Urinary bladder (tissue), 4 donors: ENCODE data around the gene CUTC. TPM values are rescaled to one million over a fixed set of nuclear protein-coding genes. Genes with fewer than 3 reads are reported as not detected.
A peak's percentile ranks its signal among the peaks of the same experiment; 100 is the strongest.

Experiments used
- DNase-seq: peaks from one replicate; pipeline ENCODE4 v3.0.0-alpha.2; 2015; ENCODE audit errors: extremely low spot score
- H3K27ac ChIP-seq: one replicate; pipeline ENCODE4 v1.5.1; 2013; ENCODE audit warnings: low read depth, mild to moderate bottlenecking, moderate library complexity
- H3K36me3 ChIP-seq: one replicate; pipeline ENCODE4 v1.6.1; 2013; ENCODE audit warnings: mild to moderate bottlenecking, moderate library complexity; ENCODE audit not compliant: insufficient read depth
- H3K4me1 ChIP-seq: one replicate; pipeline ENCODE4 v1.6.1; 2013; ENCODE audit warnings: mild to moderate bottlenecking, moderate library complexity; ENCODE audit not compliant: insufficient read depth
- H3K4me3 ChIP-seq: one replicate; pipeline ENCODE4 v1.5.1; 2013; ENCODE audit warnings: low read depth, low read length
- WGBS: extraction: QIAGEN DNeasy Blood & Tissue Kit; methylation state at CpG from one replicate; pipeline ENCODE4 v1.1.7; 2013; 5-methylcytosine and 5-hydroxymethylcytosine counted together
- polyA plus RNA-seq: library from polyadenylated mRNA; stranded (reverse); fragments of 200-250 nt; gene quantifications from one replicate; pipeline ENCODE4 v1.2.3, GENCODE V29; 2013
- total RNA-seq: library from RNA; depleted of rRNA; stranded (reverse); fragments of >200 nt; gene quantifications from one replicate; pipeline ENCODE4 v1.2.3, GENCODE V29; 2014
- donor health status: healthy with polysubstance abuse.
- donor health status: healthy.

Gene CUTC
- total and polyA plus RNA-seq, 2 donors, result 18.1 to 68.7 TPM

DNA sequence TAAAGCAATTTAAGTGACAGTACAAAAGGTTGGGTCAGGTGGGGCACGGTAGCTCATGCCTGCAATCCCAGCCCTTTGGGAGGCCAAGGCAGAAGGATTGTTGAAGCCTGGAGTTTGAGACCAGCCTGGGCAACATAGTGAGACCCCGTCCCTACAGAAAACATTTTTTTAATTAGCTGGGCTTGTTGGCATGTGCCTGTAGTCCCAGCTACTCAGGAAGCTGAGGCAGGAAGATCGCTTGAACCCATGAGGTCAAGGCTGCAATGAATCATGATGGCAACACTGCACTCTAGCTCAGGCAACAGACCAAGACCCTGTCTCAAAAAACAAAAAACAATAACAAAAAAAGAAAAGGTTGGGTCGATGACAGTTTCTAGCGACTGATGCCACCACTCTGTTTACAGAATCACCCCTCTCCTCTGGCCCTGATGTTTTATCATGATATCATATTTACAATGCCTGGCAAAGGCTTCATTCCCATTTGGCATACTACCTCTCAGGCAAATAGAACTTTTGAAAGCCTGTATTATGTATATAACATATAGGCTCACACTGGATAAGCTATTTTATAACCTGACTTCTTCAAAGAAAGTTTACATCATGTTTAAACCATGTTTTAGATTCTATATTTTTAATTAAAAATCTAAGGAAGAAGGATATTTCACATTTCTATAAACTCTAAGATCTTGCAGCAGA, 49.8 kb downstream of the CUTC start:
- Histone ChIP-seq H3K27ac (peak overlapping the region; percentile 38), H3K4me3 (no peak overlapping the region), H3K4me1 (peaks cover 2% of the 10 kb centered on the region), H3K36me3 (no peaks in the 10 kb centered on the region)
- no peak for DNase-seq
- 85% methylated on average over 5 of the region's 5 CpGs for WGBS

DNA sequence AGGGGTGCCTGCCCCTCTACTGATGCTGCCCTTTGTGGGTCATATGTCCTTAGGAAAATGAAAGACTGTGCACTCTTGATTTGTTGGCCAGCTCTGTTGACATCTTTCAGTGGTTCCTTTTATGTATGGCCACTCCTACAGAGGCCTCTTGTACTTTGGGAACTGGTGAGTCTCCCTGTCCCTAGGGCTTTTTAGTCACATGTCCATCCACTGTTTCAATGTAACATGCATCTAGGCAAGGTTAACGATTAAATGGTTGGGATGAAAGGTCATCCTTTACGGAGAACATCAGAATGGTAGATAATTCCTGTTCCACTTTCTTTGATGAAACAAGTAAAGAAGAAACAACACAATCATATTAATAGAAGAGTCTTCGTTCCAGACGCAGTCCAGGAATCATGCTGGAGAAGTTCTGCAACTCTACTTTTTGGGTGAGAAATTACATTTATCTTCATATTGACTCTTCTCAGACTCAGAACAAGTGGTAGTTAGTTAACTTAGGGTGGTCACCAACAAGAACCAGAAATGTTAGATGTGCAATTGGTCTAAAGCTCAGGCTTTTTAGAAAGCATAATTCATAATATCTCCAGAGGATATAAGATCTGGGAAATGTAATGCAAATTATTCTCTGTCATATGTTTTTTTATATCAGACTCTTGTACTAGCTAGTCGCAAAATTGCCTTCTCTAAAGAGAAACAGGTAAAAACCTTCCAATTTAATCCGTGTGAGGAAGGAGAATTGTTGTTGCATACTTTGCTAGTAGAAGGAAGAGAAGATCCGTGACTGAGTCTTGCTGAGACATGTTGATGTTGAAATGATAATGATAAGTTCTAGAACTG, 50.6 kb downstream of the CUTC start, which contains the start of gene ABCC2:
TSS of gene ABCC2 (plus strand) at position 194 of the 840 bp plus-strand sequence. CDS start at position 399, 205 bp downstream.
- 76% methylated on average over 7 of the region's 7 CpGs for WGBS
- no peak within 1 kb of the TSS for H3K4me3 ChIP-seq
- peak within 1 kb of the TSS; percentile 38 for H3K27ac ChIP-seq
- no peaks in the 10 kb centered on the region for H3K36me3 ChIP-seq
- H3K4me1 ChIP-seq, result peaks cover 2% of the 10 kb centered on the region
- no peak for DNase-seq

DNA sequence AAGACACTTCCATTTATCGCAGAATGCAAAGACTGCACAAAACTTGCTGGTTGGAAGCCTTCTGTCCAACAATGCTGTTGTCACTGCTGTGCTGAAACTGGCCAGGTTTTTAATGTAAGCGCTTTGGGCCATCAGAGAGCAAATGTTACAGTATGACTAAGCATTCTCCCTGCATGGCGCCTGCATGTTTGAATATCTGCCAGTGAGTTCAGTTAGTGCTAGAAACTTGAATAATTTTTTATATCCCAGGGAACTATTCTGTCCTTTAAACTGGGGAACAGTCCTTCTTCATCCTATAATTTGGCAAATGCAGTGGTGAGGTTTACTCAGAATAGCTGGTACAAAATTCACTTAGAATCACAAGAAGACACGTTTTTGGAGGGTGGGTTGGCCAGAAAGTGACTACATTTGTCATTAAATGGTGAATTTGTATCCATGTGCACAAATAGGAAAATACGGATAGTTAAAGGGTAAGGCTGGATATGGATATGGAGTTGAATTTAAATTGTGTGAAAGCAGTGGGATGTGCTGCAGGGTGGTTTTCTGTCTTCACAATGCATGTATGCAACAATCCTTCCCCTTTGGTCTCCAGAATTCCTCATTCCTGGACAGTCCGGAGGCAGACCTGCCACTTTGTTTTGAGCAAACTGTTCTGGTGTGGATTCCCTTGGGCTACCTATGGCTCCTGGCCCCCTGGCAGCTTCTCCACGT, 52.1 kb downstream of the CUTC start:
- no peak for DNase-seq
- Histone ChIP-seq H3K4me3 (no peak overlapping the region), H3K4me1 (peaks cover 2% of the 10 kb centered on the region), H3K27ac (no peak overlapping the region), H3K36me3 (no peaks in the 10 kb centered on the region)
- WGBS, result 39% methylated on average over 7 of the region's 7 CpGs

DNA sequence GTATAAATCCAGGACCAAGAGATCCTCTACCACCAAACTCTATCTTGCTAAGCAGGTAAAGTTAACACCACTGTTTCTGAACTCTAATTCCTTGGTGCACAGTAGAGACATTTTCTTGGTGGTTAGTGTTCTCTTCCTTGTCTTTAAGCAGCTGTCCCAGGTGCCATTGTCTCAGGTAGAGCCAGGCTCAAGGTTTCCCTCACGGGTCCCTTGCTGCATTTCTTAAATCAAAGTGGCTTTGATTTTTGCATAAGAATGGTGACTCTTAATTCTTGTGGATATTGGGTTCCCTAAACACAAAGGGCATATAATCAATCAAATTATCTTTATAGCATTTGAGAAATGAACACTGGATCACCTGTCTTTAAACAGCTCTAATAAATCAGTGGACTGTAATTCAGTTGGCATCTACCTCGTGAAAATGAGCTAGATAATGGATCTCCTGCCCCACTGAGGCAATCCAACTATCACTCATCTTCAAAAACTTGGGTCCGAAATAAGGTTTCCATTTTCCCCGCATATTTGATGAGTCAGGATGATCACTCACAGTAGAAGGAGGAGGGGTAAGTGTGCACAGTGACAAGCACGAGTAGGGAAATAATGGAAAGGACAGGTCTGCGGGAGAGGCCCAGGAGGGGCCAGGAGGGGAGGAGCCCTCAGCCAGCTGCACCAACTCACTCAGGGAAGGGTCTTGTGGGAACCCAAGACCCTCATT, 52.9 kb downstream of the CUTC start:
- no peak overlapping the region for H3K27ac ChIP-seq
- DNase-seq, result no peak
- H3K36me3 ChIP-seq, result no peaks in the 10 kb centered on the region
- H3K4me3 ChIP-seq, result no peak overlapping the region
- WGBS, result 80% methylated on average over 6 of the region's 6 CpGs
- H3K4me1 ChIP-seq, result no peaks in the 10 kb centered on the region

DNA sequence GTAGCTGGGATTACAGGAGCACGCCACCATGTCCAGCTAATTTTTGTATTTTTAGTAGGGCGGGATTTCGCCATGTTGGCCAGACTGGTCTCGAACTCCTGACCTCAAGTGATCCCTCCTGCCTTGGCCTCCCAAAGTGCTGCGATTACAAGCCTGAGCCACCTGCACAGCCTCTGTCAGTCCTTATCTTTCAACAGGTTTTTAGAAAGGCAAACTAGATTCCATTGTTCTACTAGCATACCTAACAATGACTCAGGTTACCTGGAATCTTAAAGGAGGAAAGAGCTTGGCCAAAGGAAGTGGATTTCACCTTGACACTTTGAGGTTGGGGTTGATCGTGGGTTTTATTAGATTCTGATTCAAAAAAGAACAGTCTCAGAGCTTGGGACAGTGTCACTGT, 53.6 kb downstream of the CUTC start:
- H3K36me3 ChIP-seq, result no peaks in the 10 kb centered on the region
- no peak overlapping the region for H3K27ac ChIP-seq
- H3K4me3 ChIP-seq, result no peak overlapping the region
- WGBS, result 94% methylated on average over 6 of the region's 6 CpGs
- DNase-seq, result no peak
- no peaks in the 10 kb centered on the region for H3K4me1 ChIP-seq

DNA sequence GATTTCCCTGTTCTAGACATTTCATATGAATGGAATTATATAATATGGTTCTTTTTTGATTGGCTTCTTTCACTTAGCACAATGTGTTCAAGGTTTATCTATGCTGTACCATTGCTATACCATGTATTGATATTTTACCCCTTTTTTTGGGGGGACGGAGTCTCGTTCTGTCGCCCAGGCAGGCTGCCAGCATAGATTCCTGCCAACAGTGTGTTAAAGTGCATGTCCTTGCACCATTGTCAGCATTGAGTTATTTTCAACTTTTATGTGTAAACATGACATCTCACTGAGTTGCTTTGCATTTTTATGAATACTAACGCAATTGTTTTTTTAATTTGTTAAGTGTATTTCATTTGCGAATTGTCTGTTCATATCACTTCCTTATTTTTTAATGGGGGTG, 55.3 kb downstream of the CUTC start:
- no peak overlapping the region for H3K27ac ChIP-seq
- 87% methylated on average over 5 of the region's 5 CpGs for WGBS

DNA sequence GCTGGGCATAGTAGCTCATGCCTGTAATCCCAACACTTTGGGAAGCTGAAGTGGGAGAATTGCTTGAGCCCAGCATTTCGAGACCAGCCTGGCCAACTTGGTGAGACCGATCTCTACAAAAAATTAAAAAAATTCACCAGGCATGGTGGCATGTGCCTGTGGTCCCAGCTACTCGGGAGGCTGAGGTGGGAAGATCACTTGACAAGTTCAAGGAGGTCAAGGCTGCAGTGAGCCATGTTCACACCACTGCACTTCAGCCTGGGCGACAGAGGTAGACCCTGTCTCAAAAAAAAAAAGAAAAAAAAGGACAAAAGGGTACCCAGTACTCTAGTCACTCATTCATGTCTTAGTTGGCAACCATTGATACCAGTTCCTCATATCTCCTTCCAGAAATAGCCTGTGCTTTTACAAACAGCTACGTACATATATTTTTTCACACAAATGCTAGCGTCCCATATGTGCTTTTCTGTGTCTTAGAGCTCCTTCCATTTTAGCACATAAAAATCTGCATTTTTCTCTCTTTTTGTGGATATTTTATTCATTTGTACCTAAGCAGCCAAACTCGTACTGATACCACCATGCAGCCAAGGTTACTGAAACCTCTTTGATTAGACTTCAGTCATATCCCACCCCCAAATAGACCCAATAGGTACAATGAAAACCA, 55.9 kb downstream of the CUTC start:
- Histone ChIP-seq H3K4me3 (no peak overlapping the region), H3K36me3 (no peaks in the 10 kb centered on the region), H3K4me1 (no peaks in the 10 kb centered on the region), H3K27ac (peak overlapping the region; percentile 76)
- WGBS, result 93% methylated on average over 7 of the region's 7 CpGs
- no peak for DNase-seq

More for the DNA sequence above, 55.3 kb downstream of the CUTC start:
- H3K36me3 ChIP-seq, result no peaks in the 10 kb centered on the region
- H3K4me1 ChIP-seq, result no peaks in the 10 kb centered on the region
- DNase-seq, result no peak
- H3K4me3 ChIP-seq, result no peak overlapping the region

DNA sequence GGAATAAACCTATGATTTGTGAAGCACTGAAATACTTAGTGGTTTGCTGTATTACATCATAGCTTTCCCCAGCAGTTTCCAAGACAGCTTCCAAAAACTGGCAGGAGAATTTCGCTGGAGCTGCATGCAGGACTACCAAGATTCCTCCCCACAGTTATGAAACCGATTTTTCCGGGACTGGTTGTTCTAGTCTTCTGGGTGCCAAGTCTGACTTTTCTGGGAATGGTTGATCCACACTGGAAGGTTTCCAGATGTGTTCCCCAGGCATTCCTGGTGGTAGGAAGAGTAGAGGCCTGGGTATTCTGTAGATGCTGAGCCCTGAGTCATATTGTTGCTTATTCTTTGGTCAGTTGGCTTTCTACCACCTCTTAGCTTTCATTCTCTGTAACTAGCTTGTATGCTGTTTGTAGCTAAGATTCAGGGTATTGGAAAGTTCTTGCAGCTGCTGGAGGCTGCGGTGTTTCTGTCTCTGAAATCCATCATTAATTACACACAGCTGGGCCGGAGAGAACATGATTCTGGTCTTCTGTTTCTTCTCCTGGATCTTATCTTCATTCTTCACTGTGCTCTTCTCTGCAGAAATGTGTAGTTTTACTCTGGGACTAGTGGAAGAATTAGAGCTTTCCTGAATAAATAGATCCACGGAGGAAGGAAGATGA, 56.7 kb downstream of the CUTC start:
- Histone ChIP-seq H3K4me1 (no peaks in the 10 kb centered on the region), H3K4me3 (no peak overlapping the region), H3K36me3 (no peaks in the 10 kb centered on the region), H3K27ac (peak overlapping the region; percentile 55)
- DNase-seq, result no peak
- WGBS, result 43% methylated on average over 6 of the region's 6 CpGs

DNA sequence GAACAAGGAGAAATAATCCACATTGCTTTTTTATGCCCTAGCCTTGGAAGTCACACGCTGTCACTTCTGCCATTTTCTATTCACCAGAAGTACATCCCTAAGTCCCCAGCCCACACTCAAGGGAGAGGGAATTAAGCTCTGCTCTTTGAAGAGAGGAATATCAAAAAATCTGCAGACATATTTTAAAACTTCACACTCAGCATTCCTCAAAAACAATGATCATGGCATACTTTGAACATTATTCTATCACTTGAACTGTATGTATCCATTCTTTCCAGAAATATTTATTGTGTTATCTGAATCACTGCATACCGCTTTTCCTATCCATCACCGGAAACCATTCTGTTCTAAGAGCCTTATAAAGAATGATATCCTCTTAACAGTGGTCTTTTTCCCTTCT, 59.8 kb downstream of the CUTC start:
- no peaks in the 10 kb centered on the region for H3K4me1 ChIP-seq
- no peaks in the 10 kb centered on the region for H3K36me3 ChIP-seq
- H3K4me3 ChIP-seq, result no peak overlapping the region
- no peak overlapping the region for H3K27ac ChIP-seq
- WGBS, result 94% methylated on average over 3 of the region's 3 CpGs
- DNase-seq, result no peak

DNA sequence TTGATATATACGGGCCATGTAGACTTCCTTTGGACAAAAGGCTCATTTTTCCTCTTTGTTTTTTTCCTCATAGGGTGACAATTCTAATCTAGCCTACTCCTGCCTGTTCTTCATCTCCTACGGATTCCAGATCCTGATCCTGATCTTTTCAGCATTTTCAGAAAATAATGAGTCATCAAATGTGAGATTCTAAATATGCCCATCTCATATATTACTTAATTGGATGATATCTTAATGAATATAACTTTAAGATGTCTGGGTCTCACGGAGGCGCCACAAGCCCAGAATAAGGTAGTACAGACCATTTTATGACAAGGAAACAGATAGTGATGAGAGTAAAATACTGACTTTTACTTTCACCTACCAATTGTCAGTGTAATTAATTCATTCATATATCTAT, 61.8 kb downstream of the CUTC start:
- WGBS, result 96% methylated on average over 4 of the region's 4 CpGs
- Histone ChIP-seq H3K36me3 (no peaks in the 10 kb centered on the region), H3K4me1 (no peaks in the 10 kb centered on the region), H3K27ac (no peak overlapping the region), H3K4me3 (no peak overlapping the region)
- DNase-seq, result no peak

DNA sequence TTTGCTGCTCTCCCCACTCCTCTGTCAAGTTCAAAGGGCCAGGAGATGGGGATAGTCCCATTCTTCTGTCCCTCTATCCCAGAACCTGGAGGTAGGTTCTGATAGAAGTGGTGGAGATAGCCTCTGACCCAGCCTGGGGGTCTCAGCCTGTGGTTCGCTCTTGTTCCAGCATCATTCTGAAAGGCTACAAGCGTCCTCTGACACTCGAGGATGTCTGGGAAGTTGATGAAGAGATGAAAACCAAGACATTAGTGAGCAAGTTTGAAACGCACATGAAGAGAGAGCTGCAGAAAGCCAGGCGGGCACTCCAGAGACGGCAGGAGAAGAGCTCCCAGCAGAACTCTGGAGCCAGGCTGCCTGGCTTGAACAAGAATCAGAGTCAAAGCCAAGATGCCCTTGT, 64.9 kb downstream of the CUTC start:
- no peaks in the 10 kb centered on the region for H3K4me1 ChIP-seq
- H3K27ac ChIP-seq, result no peak overlapping the region
- 87% methylated on average over 6 of the region's 6 CpGs for WGBS
- H3K4me3 ChIP-seq, result no peak overlapping the region
- DNase-seq, result no peak
- H3K36me3 ChIP-seq, result no peaks in the 10 kb centered on the region

DNA sequence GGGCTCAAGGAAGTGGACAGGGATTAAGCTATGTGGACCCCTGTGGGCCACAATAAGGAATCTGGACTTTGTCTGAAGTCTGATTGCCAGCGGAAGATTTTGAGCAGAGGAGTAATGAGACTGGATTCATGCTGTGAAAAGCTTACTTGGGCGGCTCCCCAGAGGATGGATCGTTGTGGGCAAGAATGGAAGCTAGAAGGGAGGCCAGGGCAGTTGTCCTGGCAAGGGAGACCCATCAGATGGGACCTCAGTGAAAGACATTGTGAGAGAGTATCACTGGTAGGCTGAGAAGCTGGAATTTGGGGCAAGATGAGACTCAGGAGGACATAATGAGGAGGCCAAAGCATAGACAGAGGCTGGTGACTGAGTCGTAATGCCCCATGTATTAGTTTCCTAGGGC, 66.0 kb downstream of the CUTC start:
- H3K36me3 ChIP-seq, result no peaks in the 10 kb centered on the region
- DNase-seq, result no peak
- no peaks in the 10 kb centered on the region for H3K4me1 ChIP-seq
- WGBS, result 94% methylated on average over 4 of the region's 4 CpGs
- no peak overlapping the region for H3K4me3 ChIP-seq
- H3K27ac ChIP-seq, result no peak overlapping the region
